T1000 (cell line): ENCODE results near the gene SKA1.

Experiments used
- DNase-seq: peaks from one replicate; lab custom pipeline; 2025; ENCODE audit warnings: mixed read lengths; lab: John Stamatoyannopoulos, UW

SKA1 gene, protein sequence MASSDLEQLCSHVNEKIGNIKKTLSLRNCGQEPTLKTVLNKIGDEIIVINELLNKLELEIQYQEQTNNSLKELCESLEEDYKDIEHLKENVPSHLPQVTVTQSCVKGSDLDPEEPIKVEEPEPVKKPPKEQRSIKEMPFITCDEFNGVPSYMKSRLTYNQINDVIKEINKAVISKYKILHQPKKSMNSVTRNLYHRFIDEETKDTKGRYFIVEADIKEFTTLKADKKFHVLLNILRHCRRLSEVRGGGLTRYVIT

DNA sequence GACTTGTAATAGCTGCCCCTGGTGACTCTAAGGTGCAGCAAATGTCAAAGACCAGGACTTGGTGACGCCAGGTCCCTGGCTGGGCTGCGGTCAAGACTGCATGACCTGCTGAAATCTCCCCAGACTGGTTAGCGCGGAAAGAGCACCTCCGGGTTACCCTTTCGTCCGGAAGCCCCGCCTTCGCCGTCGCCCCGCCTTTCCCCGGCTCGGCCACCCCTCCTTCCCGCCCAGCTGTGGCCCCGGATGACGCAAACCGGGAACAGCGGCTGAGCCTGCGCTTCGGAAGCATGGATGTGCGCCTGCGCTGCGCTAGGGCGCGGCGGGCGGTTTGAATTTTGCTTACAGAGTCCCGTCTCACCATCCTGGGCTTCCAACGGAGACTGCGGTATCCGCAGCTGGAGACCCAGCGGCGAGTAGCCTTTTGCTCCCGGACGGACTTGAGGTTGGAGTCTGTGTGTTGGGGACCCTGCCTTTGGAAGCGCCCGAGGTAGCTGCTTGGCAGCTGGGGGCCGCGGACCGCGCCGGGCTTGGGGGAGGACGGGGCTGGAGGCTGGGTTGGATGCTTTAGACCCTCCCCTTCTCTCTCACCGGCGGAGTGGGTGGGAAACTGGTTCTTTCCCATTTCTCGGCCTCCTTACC, at the start of gene SKA1:
SKA1 (plus strand) TSS at position 294 of the 639 bp plus-strand sequence. CDS start 785 bp downstream, outside the sequence.
- peak; percentile 86 for DNase-seq

DNA sequence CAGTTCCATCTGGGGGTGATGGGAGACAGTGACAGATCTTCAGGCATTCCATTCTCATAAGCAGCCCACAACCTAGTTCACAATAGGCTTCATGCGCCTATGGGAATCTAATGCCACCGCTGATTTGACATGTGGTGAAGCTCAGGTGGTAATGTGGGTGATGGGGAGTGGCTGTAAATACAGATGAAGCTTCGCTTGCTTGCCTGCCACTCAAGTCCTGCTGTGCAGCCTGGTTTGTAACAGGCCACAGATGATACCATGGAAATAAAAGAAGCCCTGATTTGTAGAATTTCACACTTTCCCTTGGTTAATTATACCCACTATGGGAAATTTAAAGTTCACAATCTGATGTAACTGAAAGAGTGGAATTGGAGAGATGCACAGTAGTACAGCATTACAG, 46.9 kb upstream of the SKA1 start:
- DNase-seq = no peak

DNA sequence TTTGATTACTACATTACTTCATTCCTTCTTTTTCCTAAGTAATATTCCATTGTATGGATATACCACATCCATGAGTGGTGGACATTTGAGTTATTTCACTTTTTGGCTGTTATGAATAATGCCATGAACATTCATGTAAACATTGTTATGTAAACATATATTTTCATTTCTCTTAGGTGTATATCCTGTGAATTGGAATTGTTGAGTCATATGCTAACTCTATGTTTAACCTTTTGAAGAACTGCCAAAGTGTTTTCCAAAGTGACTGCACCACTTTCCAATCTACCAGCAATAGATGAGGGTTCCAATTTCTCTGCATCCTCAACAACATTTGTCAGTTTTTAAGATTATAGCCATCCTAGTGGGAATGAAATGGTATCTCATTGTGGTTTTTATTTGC, 44.7 kb upstream of the SKA1 start:
- DNase-seq = no peak

DNA sequence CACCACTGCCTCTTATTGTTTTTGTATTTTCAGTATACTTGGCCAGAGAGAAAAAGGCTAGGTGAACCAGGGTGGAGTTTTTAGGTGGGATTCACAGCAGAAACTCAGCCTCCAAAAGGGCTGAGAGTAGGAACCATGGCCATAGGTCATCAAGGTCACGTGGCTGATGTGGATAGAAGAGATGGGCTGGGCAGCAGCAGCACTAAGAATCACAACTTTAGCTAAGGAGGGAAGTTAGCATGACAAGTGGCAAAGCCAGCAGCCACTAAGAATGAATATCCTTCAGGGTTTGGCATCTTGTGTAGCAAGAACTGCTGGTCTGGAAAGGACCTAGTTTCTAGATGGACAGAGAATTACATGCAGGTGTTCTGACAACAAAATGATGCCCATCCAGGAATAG, 43.2 kb upstream of the SKA1 start:
- no peak for DNase-seq

DNA sequence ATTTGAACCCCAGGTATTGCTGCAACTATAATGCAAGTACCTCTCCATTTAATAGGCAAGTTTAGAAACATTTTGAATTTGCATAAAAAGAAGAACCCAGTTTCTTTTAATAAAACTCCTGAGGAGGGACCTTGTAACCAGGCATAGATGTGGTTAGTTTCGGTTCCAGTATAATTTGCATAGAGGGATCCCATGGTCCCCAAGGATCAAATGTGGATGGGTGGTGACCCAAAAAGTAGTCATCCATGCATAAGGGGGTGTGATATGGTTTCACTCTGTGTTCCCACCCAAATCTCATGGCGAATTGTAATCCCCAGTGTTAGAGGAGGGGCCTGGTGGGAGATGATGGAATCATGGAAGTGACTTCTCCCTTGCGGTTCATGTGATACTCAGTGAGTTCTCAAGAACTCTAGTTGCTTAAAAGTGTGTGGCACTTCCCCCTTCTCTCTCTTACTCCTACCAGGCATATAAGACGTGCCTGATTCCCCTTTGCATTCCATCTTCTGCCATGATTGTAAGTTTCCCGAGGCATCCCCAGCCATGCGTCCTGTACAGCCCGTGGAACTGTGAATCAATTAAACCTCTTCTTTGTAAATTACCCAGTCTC, 40.2 kb upstream of the SKA1 start:
- no peak for DNase-seq

DNA sequence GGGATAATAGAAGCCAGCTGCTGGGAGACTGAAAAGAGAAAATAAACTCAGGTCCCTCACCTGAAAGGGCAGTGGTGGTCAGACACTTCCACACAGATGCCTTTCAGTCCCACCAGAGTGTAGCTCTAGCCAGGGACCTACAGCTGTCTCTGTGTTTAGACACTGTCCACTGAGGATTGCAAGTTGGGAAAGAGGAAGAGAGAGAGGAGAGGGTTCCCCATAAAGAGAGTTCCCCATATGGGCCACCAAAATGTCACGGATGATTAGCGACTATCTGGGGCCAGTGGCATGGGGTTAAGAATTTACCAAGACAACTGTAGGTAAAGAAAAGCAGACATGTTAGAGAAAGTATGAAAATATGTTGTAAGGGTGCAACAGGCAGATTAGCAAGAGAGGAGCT, 36.7 kb upstream of the SKA1 start:
- DNase-seq = no peak

DNA sequence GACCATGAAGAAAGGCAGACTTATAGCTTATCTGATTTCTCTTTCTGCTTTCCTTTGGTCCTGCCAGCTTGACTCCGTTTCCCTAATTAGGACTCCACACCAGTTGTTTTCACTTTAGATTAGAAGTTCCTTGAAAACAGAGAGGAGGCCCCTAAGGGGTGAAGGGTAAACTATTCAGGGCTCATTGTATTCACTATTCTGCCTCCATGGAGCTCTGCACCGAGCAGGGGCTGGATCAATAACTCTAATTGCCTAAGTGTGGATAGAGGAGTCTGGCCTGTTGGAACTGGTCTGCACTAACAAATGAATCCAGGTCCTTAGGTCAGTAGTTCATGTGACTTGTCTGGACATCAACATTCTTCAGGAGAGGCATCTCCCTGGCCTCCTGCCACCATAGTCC, 36.1 kb upstream of the SKA1 start:
- DNase-seq = no peak

DNA sequence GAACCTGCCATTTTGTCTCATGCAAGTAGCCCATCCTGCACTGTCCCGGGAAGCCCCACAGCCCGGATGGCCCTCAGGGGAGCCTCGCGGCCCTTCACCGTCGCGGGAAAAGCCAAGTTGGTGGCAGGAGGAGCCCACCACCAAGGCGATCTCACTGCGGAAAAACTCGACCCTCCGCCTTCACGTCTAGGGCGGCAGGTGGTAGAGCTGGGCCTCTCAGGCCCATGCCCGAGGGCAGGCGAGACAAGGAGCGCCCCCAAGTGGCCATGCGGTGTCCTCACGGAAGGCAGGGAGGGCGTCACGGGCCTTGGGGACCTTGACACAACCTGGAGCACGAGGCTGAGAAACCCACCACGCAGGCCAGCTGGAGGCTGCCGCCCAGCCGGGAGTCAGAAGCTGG, 34.8 kb upstream of the SKA1 start:
- DNase-seq = no peak

DNA sequence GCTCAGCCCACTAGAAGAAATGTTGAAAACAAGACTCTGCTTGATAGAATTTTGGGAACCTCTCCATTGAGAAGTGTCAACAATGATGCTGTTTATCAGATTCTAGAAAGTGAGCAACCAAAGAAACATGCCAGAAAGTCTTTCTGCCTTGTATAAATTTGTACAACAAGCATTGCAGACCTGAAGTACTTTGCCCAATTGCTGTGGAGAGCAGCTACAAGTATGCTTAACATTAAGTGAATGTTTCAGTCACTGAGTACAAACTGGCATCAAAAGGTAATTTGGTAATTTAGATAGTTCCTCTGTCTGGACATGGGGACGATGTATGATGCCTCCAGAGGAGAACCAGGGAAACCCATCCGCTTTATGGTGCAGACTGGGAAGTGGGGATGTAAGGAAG, 33.4 kb upstream of the SKA1 start:
- no peak for DNase-seq

DNA sequence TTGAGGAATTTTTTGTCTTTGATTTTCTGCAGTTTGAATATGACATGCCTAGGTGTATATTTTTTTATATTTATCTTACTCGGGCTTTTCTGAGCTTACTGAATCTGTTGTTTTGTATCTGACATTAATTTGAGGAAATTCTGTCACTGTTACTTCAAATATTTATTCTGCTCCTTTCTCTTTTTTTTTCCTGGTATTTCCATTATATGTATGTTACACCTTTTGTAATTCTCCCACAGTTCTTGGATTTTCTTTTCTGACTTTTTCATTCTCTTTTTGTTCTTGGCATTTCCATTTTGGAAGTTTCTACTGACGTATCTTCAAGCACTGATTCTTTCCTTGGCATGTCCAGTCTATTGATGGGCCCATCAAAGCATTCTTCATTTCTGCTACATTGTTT, 24.1 kb upstream of the SKA1 start:
- no peak for DNase-seq

DNA sequence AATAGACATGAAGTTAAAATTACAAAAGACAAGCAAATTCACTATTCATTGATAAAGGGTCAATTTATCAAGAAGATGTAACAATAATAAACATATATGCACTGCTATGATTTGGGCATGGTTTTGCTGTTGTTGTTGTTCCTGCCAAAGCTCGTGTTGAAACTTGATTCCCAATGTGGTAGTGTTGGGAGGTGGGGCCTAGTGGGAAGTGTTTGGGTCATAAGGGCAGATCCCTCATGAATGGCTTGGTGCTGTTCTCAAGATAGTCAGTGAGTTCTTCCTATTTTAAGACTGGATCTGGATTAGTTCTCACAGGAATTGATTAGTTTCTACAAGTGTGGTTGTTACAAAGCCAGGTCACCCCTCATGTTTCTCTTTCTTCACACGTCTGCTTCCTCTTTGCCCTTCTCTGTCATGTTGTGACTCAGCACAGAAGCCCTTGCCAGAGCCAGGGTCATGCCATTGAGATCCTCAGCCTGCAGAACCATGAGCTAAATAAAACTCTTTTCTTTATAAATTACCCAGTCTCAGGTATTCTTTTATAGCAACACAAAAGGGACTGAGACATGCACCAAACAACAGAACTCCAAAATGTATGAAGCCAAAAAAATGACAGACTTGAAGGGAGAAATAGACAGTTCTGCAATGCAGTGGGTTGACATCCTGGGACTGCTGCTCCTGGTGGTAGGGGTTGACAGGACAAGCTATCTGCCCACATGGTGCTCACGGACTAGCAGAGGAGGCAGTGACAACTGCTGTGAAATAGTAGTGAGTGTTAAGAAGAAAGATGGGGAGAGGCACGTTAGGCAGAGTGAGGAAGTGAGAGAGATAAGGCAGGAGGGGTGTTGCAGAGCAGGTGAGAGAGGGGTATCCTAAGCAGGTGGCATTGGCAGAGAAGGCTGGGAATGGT, 18.6 kb upstream of the SKA1 start:
- no peak for DNase-seq

DNA sequence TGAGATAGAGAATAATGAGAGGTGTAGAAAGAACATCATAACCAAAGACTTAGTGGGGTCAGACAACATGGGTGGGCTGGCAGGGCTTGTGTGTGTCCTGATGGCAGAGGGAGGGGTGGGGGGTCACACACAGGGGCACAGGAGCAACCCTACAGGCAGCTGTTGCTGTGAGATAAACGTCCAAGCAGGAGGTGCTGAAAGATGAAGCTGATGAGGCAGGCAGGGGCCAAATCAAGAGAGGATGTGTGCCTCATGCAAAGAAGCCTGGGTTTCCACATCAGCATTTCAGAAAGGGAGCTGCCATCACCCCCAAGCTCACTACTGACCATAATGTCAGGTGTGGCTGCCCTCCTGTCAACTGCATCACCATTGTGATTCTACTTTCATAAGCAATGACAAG, 16.0 kb upstream of the SKA1 start:
- no peak for DNase-seq

DNA sequence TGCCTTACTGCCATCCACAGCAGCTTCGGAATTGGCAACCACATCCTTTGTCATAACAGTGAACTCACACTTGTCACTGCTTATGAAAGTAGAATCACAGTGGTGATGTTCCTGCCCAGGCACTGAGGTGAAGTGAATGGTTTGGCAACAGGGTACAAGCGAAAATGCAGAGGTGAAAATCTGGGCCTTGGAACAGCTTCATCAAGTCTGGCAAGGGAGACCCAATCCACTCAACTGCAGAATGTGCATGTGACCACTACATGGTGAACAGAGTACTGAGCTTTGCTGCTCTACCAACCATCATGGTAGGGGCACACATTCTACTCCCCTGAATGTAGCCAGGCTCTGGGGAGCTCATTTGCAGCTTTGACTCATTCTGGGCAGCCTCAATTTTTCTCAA, 15.0 kb upstream of the SKA1 start:
- no peak for DNase-seq

DNA sequence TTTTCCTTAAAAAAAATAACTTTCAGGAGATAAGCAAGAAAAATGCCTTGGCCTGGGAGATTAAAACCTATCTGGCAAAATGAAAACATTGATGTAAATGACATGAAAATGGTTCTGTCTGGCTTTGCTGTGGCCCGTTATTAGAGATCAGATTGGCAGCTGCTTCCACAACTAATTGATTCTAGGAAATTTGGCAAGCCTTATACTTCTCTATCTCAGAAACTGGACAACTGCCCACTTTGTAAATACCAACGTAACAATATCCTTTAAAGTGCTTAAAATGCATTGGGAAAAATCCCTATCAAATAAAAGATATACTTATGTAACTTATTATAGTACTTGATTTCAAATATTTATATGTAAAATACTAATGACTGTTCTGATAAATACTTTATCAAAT, 14.2 kb upstream of the SKA1 start:
- no peak for DNase-seq

DNA sequence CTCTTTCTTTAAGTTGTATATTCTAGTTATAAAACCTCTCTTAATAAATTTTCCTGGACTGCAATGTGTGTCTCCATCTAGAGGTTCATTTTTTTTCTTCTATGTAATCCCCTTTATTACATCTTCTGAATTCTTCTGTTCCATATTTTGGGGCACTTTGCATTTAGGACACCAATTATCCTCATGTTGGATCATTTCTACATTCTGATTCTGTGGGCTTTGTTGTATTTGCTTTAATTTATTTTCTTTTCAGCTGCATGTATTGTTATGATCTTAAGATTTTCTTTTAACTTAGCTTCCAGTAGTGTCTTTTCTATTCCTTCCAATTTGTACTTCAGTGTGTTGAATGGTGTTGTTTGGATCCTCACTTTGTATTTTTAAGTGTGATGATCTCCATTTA, 5.2 kb upstream of the SKA1 start:
- no peak for DNase-seq

DNA sequence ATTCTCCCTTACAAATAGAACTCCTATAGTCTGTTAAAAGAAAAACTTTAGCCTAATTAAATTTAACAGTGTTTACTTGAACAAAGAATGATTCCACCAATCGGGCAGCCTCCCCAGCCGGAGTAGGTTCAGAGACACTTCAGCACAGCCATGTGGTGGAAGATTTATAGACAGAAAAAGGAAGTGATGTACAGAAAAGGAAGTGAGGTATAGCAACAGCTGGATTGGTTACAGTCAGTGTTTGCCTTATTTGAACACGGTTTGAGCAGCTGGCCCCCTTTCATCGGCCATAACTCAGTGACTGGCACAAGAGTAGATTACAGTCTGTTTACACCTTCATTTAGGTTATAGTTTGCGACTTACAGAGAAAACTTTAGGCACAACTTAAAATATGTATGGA, 2.1 kb upstream of the SKA1 start:
- no peak for DNase-seq

DNA sequence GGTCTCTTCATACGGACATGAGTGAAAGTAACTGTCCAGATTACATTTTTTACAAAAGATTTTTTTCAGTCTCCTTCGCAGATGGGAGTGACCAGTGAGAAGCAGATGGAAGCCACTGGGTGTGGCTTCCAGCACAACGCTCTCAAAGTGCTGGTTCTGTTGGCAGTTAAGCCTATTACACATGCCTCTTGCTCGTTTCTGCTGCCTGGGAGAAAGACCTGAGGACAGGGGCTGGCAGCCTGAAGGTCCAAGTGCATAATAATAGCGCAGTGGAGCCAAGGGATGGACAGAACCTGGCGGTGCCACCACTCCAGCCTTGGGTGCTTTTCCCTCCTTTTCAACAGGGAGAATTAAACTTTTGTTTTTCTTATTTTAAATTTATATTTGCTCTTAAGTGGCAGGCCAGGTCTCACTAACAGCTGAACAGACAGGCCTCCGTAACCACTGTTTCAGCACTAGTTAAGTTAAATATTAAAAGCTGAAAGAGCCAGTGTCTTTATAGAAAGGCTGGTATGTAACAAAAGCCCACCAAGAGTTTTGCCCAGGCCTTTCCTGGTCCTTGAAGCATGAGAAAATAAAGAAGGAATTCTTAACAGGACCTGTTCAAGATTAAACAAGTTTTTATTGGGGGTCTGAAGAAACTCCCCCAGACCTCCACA, 1.2 kb upstream of the SKA1 start:
- no peak for DNase-seq

DNA sequence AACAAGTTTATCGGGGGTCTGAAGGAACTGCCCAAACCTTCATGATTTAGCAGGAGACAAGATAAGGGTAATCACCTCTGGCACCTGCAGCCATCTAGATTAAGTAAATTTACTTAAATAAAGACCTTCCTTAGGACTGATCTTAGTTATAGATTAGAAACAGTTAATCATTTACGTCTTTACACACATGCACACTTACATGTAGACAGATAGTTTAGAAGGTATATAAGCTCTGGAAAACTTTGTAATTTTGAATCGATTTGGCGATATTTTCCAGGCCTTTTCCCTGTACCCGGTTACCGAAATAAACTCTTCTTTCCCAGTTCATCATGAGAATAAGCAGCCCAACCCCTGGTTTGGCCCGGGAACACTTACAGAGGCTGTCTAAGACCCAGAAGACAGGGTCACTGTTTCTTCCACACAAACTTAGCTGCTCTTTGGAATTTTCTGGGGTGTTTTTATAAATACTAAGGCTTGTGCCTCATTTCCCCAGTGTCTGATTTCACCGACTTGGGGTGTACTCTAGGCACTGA, 560 bp upstream of the SKA1 start:
- DNase-seq = no peak

DNA sequence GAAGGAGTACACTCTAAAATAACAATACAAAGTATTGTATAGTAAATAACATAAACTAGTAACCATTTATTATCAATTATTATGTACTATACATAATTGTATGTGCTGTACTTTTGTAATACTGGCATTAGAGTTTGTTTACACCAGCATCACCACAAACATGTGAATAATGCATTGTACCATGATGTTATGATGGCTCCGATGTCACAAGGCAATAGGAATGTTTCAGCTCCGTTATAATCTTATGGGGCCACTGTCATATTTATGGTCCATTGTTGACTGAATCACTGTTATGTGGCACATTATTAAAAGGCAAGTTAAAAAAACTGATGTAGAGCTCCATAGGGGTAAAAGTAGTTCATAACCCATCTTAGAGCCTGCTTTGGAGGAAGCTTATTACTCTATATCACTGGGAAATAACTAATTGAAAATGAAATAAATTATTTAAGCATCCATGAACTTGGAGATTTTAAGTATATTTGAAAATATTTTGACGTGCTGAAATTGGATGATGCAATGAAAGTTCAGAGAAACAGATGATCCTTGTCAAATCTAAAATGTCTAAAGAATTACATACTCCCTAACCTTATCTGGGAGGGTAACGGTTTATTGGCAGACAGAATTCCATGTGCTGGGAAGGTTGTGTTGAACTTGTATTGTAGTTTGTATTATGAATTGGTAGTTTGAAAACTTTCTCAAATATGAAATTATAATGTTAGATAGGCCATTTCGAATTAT, 2.4 kb downstream of the SKA1 start:
- DNase-seq = no peak

DNA sequence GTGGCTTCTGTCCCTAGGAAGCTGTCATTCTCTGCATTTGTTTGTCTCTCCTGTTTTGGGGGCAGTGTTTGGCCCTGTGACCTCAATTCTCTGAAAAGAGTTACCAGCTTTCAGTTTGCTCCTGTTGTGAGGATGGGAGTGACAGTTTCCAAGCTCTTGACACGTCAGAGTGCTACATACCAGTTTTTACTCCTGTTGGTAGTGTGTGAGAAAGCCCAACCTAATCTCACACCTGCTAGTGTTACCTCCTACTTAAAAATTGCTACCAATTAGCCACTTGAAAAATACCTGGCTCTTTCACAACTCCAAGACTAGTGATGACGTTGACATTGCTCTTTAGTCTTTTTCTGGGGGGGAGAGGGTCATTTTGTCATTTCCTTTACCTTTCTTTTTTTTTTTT, 14.1 kb downstream of the SKA1 start:
- DNase-seq = no peak

DNA sequence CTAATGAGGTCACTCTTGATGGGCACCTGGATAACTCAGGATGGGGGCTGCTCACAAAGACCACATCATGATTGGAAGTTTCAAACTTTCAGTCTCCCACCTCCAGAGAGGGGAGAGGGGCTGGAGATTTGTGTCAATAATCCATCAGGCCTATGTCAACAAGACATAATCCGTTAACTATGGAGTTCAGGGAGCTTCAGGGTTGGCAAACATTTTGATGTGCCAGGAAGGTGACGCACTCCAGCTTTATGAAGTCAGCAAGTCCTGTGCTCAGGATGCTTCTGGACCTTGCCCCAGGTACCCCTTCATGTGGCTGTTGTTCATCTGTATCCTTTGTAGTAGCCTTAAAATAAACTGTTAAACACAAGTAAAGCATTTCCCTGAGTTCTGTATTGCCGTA, 19.0 kb downstream of the SKA1 start:
- DNase-seq = no peak
